NOMO-1 treated with dmso at 0.1 percent for 144 hours (cell line): ENCODE results near the gene ITIH4.
A peak's percentile ranks its signal among the peaks of the same experiment; 100 is the strongest.

Experiments
- DNase-seq: peaks from one replicate; lab custom pipeline; 2025; ENCODE audit not compliant: unreplicated experiment; lab: John Stamatoyannopoulos, UW

ITIH4 gene

DNA sequence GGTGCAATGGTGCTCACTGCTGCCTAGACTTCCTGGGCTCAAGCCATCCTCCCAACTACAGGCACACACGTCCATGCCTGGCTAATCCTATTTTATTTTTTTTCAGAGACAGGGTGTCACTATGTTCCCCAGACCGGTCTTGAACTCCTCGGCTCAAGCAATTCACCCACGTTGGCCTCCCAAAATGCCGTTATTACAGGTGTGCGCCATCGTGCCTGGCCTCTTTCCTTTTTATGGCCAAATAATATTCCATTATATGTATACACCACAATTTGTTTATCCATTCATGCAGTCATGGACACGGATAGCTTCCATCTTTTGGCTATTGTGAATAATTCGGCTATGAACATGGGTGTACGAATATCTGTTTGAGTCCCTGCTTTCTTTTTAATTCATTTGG, 58.8 kb downstream of the ITIH4 start:
- DNase-seq = no peak

DNA sequence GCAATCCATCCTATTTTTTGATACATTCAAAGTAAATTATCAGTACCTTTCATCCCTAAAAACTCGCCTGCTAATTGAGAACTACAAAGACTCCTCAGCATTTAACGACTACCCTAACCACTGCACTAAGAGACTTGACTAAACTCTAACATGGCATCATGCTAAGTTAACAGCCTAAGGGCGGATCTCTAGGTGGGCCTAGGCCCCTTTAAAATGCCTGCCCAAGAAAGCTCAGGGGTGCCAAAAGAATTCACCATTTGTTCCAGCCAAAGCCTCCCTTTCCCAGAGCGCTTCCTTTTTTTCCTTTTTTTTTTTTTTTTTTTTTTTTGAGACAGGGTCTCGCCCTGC, 59.2 kb downstream of the ITIH4 start:
- no peak for DNase-seq

DNA sequence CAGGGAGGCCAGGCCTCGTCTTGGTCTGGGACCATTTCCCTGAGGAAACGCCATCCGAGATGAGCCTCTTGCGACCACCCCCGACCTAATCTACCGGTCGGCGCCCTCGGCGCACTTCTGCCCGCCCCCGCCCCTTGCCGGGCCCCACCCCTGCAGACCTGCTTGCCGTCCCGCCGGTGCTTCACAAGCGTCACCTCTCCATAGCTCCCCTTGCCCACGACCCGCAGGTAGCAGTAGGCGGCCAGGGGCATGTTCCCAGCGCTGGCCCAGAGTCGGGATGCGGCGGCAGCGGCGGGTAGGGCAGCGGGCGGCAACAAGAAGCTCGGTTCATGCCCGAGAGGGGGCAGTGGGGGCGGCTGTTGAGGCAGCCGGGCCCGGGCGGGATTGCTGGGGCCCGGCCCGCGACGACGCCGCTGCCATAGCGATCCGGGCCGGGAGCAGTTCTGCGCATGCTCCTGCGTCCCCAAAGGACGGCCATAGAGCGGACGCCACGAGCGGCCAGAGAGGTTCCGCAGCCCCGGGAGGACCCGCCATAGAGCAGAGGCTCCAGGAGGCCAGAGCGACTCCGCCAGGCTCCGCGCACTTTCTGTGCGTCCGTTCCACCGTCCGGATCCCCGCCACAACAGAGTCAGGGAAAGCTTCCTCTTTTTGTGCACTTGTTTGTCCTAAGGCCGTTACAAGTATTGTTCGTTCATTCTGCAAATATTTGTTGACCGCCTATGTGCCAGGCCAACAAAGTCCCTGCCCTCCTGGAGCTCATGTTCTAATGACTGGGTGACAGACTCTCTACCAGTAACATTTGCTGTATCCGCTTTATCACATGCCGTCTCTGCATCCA, 59.8 kb downstream of the ITIH4 start, which contains the start of gene NEK4:
NEK4 (minus strand) TSS at position 445 of the 838 bp plus-strand sequence; CDS start at position 251, 194 bp downstream.
- peak; percentile 94 for DNase-seq

DNA sequence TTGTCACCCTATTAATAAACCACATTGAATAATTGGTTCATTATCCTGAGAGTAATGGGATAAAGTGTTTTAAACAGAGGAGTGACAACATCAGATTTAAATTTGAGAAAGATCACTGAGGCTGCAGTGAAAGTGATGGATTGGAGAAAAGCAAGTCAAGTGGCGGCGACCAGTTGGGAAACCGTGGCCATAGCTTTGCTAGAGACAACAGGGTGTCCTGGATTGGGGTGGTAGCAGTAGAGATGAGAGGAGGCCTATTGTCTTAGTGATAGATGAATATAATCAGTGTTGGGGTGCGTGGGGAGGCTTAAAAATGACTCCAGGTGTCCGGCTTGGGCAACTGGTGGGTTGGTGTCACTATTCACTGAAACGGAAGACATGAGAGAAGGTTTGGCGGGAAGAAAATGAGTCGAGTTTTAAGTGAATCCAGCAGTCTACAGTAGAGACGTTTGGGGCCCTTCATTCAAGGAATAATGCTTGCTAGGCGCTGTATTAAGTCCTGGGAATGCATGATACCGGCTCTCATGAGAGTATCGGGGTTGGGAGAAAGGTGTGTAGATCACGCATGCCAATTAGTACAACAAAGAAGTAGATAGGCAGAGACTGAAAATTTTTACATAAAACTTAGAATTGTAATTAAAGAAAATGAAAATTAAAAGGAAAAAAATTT, 60.6 kb downstream of the ITIH4 start:
- no peak for DNase-seq

DNA sequence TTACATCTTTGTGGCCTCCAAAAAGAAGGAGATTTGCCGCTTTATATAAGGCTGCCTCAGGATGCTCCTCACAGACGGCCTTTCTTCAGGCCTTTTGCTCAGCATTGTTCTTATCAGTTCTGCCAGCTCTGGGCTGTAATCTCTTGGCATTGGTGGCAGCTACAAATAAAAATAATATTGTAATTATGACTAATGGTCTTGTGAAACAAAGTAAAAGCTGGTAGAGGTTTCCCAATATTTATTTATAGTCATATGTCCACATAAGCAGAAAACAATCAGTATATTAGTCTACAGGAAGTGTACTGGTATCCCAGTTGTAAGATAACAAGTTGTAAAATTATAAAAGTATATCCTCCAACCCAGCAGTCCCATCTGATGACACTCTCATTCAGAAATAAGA, 67.0 kb downstream of the ITIH4 start:
- DNase-seq = no peak
